ENCODE results near the gene DIS3L2.

DIS3L2 gene

GRCh38 chr2:232264081-232264480 lies 302.6 kb downstream of the DIS3L2 start:
- no peak for DNase-seq (ENCODE audit: low read depth in 3 of 3)

GRCh38 chr2:232265329-232265728 lies 303.8 kb downstream of the DIS3L2 start:
- no peak for DNase-seq (ENCODE audit: low read depth in 3 of 3)

- DNase-seq (ENCODE audit: low read depth in 3 of 3): no peak
These were observed 307.2 kb downstream of the DIS3L2 start for GRCh38 chr2:232268636-232269165.

GRCh38 chr2:232269867-232270266 lies 308.4 kb downstream of the DIS3L2 start:
- DNase-seq (ENCODE audit: low read depth in 3 of 3): no peak

GRCh38 chr2:232273903-232274643 lies 312.6 kb downstream of the DIS3L2 start:
- DNase-seq (ENCODE audit: low read depth in 3 of 3): no peak

GRCh38 chr2:232275670-232276069 lies 314.2 kb downstream of the DIS3L2 start:
- no peak for DNase-seq (ENCODE audit: low read depth in 3 of 3)

- no peak for DNase-seq (ENCODE audit: low read depth in 3 of 3)
These were observed 314.7 kb downstream of the DIS3L2 start for GRCh38 chr2:232276084-232276732.

- DNase-seq (ENCODE audit: low read depth in 3 of 3): no peak
These were observed 315.3 kb downstream of the DIS3L2 start for GRCh38 chr2:232276733-232277313.

GRCh38 chr2:232278534-232278933 lies 317.0 kb downstream of the DIS3L2 start:
- DNase-seq (ENCODE audit: low read depth in 3 of 3): no peak

GRCh38 chr2:232280341-232280740 lies 318.8 kb downstream of the DIS3L2 start:
- DNase-seq (ENCODE audit: low read depth in 3 of 3): no peak

GRCh38 chr2:232281858-232282507 lies 320.5 kb downstream of the DIS3L2 start:
- no peak for DNase-seq (ENCODE audit: low read depth in 3 of 3)

- DNase-seq (ENCODE audit: low read depth in 3 of 3): no peak
These were observed 321.1 kb downstream of the DIS3L2 start for GRCh38 chr2:232282508-232283055.

GRCh38 chr2:232286001-232286868 lies 324.7 kb downstream of the DIS3L2 start:
- no peak for DNase-seq (ENCODE audit: low read depth in 3 of 3)

GRCh38 chr2:232287316-232287715 lies 325.8 kb downstream of the DIS3L2 start:
- DNase-seq (ENCODE audit: low read depth in 3 of 3): no peak

GRCh38 chr2:232288489-232289030 lies 327.0 kb downstream of the DIS3L2 start:
- DNase-seq (ENCODE audit: low read depth in 3 of 3): no peak

GRCh38 chr2:232290668-232291067 lies 329.2 kb downstream of the DIS3L2 start:
- no peak for DNase-seq (ENCODE audit: low read depth in 3 of 3)

GRCh38 chr2:232291343-232291742 lies 329.8 kb downstream of the DIS3L2 start:
- no peak for DNase-seq (ENCODE audit: low read depth in 3 of 3)

- DNase-seq (ENCODE audit: low read depth in 3 of 3): peak in 2 of 3 experiments; percentile 18 to 57
These were observed 331.1 kb downstream of the DIS3L2 start for GRCh38 chr2:232292395-232293154.

- DNase-seq (ENCODE audit: low read depth in 3 of 3): no peak
These were observed 331.7 kb downstream of the DIS3L2 start for GRCh38 chr2:232293191-232293590.

- no peak for DNase-seq (ENCODE audit: low read depth in 3 of 3)
These were observed 334.5 kb downstream of the DIS3L2 start for GRCh38 chr2:232295971-232296370.
